ENCODE data around the gene LMTK2.

LMTK2 gene

GRCh38 chr7:98066934-98067507, 39.6 kb upstream of the LMTK2 start:
- intact Hi-C loops (cut with DNase I; ENCODE audit: low total_unique reads): no loop called here
- TF ChIP-seq CTCF (IDR thresholded peaks at IDR 0.05): no peak
- Histone ChIP-seq H3K4me1 (no peaks in the 10 kb centered on the region), H3K27ac (no peak overlapping the region), H3K9me3 (peaks cover 2 to 11% (median 7%) of the 10 kb centered on the region in 3 donors), H3K4me3 (no peak overlapping the region), H3K36me3 (no peaks in the 10 kb centered on the region), H3K27me3 (peaks cover 0 to 3% of the 10 kb centered on the region in 2 donors)
- DNase-seq: no peak

- Histone ChIP-seq H3K4me3 (no peak overlapping the region), H3K36me3 (no peaks in the 10 kb centered on the region), H3K27ac (no peak overlapping the region), H3K4me1 (no peaks in the 10 kb centered on the region), H3K27me3 (peaks cover 0 to 3% of the 10 kb centered on the region in 2 donors), H3K9me3 (peaks cover 0 to 3% (median 0%) of the 10 kb centered on the region in 3 donors)
- TF ChIP-seq CTCF (IDR thresholded peaks at IDR 0.05): no peak
- DNase-seq: peak in 1 of 2 donors; percentile 46
- intact Hi-C loops (cut with DNase I; ENCODE audit: low total_unique reads): no loop called here
These were observed 33.6 kb upstream of the LMTK2 start for GRCh38 chr7:98073047-98073446.

- Histone ChIP-seq H3K27ac (no peak overlapping the region), H3K4me3 (no peak overlapping the region), H3K36me3 (no peaks in the 10 kb centered on the region), H3K27me3 (peaks cover 0 to 3% of the 10 kb centered on the region in 2 donors), H3K4me1 (no peaks in the 10 kb centered on the region), H3K9me3 (peaks cover 0 to 3% (median 0%) of the 10 kb centered on the region in 3 donors)
- no peak for TF ChIP-seq CTCF (IDR thresholded peaks at IDR 0.05)
- intact Hi-C loops (cut with DNase I; ENCODE audit: low total_unique reads): no loop called here
- DNase-seq: peak in 1 of 2 donors; percentile 10
These were observed 30.9 kb upstream of the LMTK2 start for GRCh38 chr7:98075801-98076200.

- peak in 1 of 2 donors; percentile 5 for DNase-seq
- Histone ChIP-seq H3K27ac (no peak overlapping the region), H3K4me1 (no peaks in the 10 kb centered on the region), H3K4me3 (no peak overlapping the region), H3K9me3 (peaks cover 0 to 3% (median 0%) of the 10 kb centered on the region in 3 donors), H3K36me3 (no peaks in the 10 kb centered on the region), H3K27me3 (peaks cover 0 to 3% of the 10 kb centered on the region in 2 donors)
- TF ChIP-seq CTCF (IDR thresholded peaks at IDR 0.05): no peak
- intact Hi-C loops (cut with DNase I; ENCODE audit: low total_unique reads): no loop called here
These were observed 28.9 kb upstream of the LMTK2 start for GRCh38 chr7:98077762-98078161.

GRCh38 chr7:98078197-98078870, 28.3 kb upstream of the LMTK2 start:
- no peak for TF ChIP-seq CTCF (IDR thresholded peaks at IDR 0.05)
- H3K36me3 ChIP-seq: no peaks in the 10 kb centered on the region
- no peak overlapping the region for H3K4me3 ChIP-seq
- DNase-seq: peak in 1 of 2 donors; percentile 19
- intact Hi-C loops (cut with DNase I; ENCODE audit: low total_unique reads): no loop called here
- no peaks in the 10 kb centered on the region for H3K4me1 ChIP-seq
- H3K27me3 ChIP-seq: peaks cover 0 to 3% of the 10 kb centered on the region in 2 donors
- H3K27ac ChIP-seq: no peak overlapping the region
- peaks cover 0 to 3% (median 0%) of the 10 kb centered on the region in 3 donors for H3K9me3 ChIP-seq
